GM10847 (cell line): Measurements from ENCODE around the gene FAM168B.

Experiments used
- POLR2A ChIP-seq: IDR thresholded peaks from 2 replicates; pipeline ENCODE4 v1.6.1; 2011; ENCODE audit not compliant: insufficient read length; ENCODE audit errors: extremely low read depth

Gene FAM168B

DNA sequence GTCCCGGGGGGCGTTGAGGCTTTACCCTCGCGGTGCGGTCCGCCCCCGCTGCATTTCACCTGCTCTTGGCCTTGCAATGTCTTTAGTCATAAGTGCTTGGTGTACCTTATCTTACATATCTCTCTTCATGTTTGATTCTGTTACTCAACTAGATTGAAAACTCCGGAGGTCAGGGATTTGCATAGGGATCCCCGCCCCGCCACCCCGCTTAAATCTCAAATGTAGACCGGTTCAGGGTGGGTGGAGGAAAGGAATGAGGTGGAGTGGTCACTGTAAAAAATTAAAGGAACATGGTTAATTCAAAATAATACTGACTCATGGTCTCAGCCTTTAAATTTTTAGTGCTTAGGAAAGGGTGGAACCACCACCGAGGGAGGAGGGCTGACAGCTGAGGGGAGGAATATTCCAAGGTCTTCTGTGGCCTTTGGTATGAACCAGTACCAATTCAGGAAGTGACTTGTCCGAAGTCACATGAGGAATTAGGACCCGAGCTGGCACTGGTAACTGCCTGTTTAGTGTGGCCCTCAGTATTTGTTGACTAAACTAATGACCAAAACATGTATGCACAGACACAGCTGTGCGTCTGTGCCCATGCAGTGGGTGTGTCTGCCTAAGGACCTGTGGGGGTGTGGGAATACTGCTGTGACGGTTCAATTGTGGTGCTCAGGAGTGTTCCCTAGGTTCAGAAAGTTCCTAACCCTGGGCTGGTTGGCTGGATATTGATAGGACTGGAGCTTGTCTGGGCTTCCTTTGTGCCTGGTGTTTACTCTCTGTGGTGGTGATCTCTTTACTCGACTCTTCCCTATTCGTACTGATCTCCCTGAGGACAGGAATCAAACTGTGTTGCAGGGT is 12.9 kb upstream of the FAM168B start:
- no peak for TF ChIP-seq POLR2A

DNA sequence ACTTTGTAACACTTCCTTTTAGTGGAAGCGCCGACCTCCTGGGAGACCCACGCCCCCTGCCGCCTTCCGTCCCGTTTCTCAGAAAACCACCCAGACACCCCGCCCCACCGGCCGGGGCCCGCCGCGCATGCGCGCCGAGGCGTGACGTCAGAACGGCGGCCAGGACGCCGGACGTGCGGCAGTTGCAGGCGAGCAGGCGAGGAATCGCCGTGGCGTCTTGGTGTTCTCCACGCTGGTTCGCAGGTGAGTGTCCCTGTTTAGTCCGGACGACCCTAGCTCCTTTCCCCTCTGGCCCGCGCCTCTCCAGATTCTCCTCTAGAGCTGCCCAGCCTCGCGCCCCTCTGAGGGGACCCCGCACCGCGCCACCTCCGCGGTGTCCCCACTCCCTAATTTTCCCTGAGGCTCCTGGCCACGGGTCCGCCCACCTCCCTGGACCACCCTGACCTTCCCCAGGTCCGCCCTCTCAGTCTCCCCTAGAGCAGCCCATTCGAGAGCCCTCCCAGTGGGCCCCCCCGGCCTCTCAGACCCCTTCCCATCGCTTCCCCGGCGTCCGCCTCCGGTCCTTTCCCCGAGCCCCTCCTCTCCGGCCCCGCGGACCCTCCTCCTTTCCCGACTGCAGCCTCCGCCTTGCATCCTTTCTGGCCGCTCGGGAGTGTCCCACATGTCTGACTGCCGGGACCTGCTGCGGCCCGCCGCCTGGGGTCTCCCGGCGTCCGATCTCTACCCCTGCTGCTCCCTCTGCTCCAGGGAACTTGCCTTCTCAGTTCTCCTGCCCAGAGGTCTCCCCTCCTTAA is 12.1 kb upstream of the FAM168B start, which contains the start of gene PLEKHB2:
Gene PLEKHB2, plus strand, starts transcription at position 181 of the 794 bp plus-strand sequence. CDS start 15,606 bp downstream, outside the sequence.
- TF ChIP-seq POLR2A = peak; percentile 88

DNA sequence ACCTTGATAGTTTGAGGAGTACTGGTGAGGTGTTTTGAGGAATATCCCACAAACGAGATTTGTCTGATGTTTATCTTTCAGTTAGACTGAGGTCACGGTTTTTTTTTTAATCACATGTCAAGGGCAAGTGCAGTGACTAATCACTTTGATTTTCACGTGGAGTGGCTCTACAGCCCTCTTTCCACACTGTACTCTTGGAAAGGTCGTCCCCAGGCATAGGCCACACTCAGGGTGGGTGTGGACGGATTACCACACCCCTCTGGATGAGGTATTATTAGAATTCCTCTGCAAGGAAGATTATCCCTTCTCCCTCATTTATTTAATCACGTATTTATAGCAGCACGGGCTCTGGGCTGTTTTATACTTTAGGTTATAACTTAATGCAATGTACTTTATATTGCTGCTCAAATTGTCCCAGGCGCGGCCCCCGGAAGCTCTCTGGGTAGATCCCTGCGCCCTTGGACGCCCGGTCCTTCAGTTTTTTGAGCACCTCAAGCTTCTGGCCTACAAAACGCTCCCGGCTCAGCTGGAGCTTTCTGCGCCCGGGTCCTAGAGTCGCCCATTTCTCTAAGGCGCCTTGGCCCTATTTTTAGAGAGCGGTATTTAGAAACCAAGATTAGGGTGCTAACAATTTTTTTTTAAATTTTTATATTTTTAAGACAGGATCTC is 11.4 kb upstream of the FAM168B start:
- TF ChIP-seq POLR2A = no peak

DNA sequence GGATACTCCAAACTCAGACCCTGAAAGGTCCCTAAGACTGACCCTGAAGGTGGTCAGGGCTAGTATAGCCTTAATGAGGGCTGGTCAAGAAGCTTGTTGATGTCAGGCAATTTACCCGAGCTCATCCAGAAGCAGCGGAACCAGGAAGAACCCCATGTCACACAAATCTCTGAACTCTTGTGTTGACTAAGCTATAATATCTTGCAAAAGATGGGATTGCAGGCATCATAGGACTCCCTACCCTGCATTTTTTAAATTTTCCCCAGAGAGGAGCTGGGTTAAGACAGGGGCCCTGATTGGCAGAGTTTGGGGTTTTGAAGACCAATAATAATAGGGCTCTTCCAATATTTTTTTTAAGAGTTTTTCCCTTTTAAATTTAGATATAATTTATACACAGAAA is 9.9 kb upstream of the FAM168B start:
- no peak for TF ChIP-seq POLR2A

- no peak for TF ChIP-seq POLR2A
These were observed 1.4 kb upstream of the FAM168B start for GRCh38 chr2:131094463-131095281.

DNA sequence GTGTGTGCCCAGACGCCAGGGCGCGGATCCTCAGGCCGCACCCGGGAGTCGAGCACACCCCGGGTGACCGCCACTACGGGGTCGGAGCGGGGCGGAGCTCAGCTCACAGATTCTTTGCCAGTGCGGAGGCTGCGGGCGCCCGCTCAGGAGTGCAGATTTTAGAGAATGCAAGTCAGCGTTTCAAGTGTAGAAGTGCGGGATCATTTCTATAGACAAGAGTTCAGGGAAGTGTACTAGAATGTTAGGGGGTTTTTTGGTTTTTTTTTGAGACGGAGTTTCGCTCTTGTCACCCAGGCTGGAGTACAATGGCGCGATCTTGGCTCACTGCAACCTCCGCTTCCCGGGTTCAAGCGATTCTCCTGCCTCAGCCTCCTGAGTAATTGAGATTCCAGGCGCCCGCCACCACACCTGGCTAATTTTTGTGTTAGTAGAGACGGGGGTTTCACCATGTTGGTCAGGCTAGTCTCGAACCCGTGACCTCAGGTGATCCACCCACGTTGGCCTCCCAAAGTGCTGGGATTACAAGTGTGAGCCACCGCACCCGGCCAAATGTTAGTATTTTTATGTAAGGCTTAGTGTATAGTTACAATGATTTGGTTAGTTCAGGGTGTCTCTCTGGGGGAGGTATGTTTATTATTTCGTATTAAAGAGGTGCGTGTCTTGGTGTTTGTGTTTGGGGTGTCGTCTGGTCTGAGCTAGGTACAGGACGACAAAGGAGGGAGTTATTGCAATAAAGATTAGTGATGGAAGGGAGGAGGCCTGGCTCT is 619 bp upstream of the FAM168B start:
- no peak for TF ChIP-seq POLR2A

- TF ChIP-seq POLR2A = no peak
These were observed 728 bp downstream of the FAM168B start for GRCh38 chr2:131092458-131093005.

GRCh38 chr2:131085646-131086045 is 7.6 kb downstream of the FAM168B start:
- TF ChIP-seq POLR2A = no peak

- TF ChIP-seq POLR2A = no peak
These were observed 12.1 kb downstream of the FAM168B start for GRCh38 chr2:131081190-131081589.

GRCh38 chr2:131077966-131078365 is 15.3 kb downstream of the FAM168B start:
- TF ChIP-seq POLR2A = no peak

DNA sequence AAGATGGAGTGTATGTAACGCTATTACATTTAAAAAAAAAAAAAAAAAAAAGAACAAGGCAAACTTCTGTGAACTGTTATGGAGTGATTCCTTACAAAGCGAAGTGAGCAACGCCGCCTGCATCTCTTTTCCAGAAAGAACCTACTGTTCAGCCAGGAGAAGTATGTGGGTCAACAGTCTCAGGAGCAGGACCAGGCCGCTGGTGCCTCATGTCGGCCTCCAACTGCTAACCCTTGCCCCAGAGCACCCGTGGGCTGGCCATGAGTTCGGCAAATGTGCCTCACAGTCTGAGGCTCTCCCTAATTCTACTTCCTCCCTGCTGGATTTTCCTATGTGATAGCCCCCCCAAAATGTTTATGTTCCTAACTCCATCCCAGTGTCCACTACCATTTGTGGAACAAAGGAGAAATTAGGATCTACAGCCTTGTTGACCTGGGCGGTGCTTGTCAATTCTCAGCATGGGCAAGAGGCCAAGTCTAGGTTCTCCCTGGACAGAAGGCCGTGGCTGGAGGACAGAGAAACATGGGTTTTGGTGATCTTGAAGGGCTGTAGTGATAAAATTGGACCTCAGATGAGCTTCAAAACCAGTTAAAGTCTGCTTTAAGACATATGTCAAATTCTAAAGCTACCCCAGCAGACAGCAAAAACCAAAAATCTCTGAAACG is 15.9 kb downstream of the FAM168B start:
- TF ChIP-seq POLR2A = no peak

- no peak for TF ChIP-seq POLR2A
These were observed 16.6 kb downstream of the FAM168B start for GRCh38 chr2:131076707-131077106.

- TF ChIP-seq POLR2A = no peak
These were observed 25.7 kb downstream of the FAM168B start for GRCh38 chr2:131067465-131068125.
